Right lung (tissue), 5 donors: ENCODE measurements around the gene PYGO2. TPM values are rescaled to one million over a fixed set of nuclear protein-coding genes. Genes with fewer than 3 reads are reported as not detected.
A peak's percentile ranks its signal among the peaks of the same experiment; 100 is the strongest.

ENCODE experiments used
- DNase-seq, 2 donors: peaks; one replicate each; pipeline ENCODE4 v3.0.0-alpha.2; 2013
- polyA plus RNA-seq, 5 donors: library from polyadenylated mRNA; unstranded; fragments of 120-200 nt; gene quantifications; one replicate each; pipeline versions ENCODE4 v1.2.1 to v1.2.3, GENCODE V29; 2013; ENCODE audit warnings: inconsistent platforms in 1 of 5, low replicate concordance in 1 of 5; ENCODE audit not compliant: insufficient read length in 5 of 5, insufficient read depth in 1 of 5

The PYGO2 gene
- polyA plus RNA-seq, 5 donors, result 32.9 to 42.8 (median 40.9) TPM

DNA sequence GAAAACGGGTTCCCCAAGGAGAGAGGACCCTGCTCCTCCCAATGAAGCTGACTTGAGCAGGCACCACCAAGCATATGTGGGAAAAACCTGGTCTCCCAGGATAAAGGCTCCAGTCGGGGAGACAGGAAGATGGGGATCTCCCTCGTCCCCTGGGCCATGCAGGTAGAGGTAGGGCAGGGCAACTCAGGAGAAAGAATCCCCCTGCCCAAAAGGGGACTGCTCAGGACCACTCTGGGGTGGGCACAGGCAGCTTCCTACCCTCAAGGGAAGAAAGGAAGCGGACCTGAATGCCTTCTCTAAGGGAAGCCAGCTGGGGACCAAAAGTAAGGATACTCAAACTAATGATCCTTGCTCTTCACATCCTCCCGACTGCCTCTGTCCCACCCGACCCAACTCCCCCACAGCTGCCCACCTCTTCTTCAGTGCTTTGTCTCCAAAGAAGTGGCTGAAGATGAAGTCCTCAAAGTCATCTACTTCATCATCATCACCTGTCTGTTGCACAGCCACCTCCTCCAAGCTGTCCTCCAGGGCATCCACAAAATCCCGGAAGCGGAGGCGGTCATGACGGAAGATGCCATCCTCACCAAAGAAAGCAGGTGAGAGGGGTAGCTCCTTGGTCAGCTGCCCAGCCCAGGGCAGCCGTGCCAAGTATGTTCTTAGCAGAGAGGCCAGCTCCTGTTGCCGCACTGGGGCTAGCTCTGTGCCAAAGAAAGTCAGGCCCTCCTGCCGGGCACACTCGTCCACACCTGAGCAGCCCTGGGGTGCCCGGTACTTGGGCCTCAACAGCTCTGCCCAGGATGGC, 16.2 kb downstream of the PYGO2 start:
- no peak for DNase-seq

- no peak for DNase-seq
Measured at GRCh38 chr1:154944401-154945159, 17.0 kb downstream of the PYGO2 start.

DNA sequence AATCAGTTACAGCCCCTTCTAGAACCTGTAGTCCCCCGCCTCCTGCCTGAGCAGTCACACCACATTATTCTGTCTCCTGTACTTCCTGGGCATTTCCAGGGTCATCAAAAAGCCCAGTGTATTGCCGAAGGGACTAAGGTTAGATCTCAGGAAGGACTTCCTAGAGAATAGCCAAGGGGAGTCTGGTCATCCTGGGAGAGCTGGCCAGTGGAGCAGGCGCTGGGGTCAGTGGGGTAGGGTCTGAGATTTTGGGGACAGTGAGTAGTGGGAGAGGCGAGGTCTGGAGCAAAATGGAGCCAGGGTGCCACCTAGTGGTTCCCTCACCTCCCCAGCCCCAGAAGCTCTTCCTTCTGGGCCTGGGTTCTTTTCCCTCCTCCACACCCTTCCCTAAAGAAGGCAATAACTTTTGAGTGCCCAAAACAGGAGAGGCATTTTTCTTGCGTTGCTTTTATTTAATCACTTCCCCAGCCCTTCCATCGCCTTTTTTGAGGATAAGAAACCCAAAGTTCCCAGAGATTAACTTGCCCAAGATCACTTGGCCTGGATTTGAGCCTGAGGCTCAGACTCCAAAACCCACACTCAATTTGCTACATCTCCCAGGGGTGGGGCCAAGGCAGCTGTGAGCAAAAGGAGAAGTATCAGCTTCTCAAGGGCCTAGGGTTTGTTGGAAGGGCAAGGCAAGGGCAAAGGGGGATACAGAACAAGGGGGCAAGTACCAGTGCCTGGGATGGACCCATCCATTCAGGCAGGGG, 17.8 kb downstream of the PYGO2 start:
- no peak for DNase-seq

- no peak for DNase-seq
Measured at GRCh38 chr1:154941333-154942013, 20.1 kb downstream of the PYGO2 start.

DNA sequence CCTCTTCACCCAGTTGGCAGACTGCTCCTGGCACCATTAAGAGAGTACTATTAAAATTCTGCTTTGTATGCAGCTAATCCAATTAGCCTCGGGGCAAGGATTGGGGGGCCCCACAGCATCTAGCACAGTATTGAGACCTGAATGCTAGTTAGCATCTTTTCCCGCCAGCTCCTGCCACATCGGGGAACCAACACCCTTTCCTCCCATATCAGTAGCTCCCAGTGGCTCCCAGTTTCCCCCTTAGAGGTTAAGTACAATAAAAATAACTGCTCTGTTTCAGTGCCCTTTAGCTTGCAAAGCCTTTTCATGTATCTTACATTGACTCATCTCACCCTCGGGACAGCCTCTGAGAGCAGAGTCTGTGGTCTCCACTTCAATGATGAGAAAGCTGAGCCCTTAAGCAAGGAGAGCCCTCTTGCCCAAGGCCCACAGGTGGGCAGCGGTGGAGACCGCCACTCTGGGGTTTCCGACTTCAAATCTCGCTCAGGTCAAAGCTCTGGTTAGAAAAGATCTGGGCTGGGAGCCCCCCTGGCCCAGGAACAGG, 20.9 kb downstream of the PYGO2 start:
- no peak for DNase-seq

DNA sequence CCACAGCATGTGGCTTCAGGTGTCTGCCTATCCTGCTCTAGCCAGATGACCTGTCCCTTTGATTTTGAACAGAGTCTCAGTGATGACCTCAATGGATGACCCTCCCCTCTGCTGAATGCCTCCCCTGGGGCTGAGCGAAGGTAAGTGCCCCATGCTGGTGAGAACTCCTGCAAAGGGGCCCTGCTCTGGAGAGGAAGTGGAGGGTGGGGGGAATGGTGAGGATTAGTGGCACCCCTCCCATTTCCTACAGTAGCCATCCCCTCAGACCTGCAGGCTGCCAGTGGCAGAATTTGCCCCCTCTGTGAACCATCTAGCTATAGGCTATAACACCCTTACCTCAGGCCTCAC, 21.4 kb downstream of the PYGO2 start:
- no peak for DNase-seq

- DNase-seq, result no peak
Measured at GRCh38 chr1:154938604-154939399, 22.8 kb downstream of the PYGO2 start.

- no peak for DNase-seq
Measured at GRCh38 chr1:154937988-154938386, 23.6 kb downstream of the PYGO2 start.

- peak; percentile 97 to 98 for DNase-seq
Measured at GRCh38 chr1:154937085-154937987, 24.2 kb downstream of the PYGO2 start.

GRCh38 chr1:154936555-154937084, 25.0 kb downstream of the PYGO2 start, which contains the start of gene PMVK:
Gene PMVK, minus strand, starts transcription at chr1:154936719. Its CDS starts 34 bp downstream, at chr1:154936685.
- peak; percentile 97 to 98 for DNase-seq

DNA sequence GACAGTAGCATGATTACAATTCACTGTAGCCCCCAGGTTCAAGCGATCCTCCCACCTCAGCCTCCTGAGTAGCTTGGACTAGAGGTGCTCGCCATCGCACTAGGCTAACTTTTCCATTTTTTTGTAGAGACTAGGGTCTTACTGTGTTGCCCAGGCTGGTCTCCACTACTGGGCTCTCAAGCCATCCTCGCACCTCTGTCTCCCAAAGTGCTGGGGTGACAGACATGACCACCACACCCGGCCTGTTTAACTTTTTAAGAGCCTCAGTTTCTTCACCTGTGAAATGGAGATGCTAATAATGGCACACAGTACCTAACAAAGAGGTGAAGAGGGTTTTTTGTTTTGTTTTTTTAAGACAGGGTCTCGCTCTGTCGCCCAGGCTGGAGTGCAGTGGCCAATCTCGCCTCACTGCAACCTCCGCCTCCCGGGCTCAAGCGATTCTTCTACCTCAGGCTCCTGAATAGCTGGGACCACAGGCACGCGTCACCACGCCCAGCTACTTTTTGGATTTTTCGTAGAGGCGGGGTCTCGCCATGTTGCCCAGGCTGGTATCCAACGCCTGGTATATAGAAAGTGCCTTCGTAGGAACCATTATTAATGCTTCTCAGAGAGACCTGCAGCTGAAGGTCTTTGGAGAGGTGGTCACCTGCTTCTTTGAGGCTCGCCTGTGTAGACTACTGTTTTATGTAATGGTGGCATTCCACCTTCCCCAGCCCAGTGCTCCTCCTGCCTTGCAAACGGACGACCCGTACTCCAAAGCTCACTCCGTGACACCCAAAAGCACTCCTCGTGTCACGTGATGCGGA, 25.6 kb downstream of the PYGO2 start:
- no peak for DNase-seq

GRCh38 chr1:154934358-154934948, 27.1 kb downstream of the PYGO2 start:
- DNase-seq, result no peak

DNA sequence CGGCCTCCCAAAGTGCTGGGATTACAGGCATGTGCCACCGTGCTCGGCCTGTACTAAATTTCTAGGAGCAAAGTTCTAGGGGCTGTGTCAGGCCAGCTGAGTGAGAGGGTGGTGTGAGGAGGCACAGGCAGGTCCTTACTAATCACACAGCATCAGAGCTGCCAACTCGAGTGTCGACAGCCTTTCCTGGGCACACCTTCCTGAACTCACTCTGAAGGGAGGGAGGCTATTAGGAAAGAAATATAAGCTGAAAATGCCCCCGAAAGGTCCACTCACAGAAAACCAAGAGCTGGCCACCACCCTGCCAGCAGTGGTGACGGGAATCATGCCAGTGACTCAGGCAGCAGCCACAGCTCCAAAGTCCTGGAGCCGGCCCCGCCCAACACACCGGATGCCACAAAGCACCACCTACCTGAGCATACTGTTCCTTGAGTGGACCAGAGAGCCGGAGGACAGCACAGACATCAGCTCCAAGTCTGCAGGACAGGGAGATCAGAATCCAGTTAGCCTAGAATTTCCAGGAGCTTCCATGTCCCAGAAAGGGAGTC, 29.6 kb downstream of the PYGO2 start:
- DNase-seq, result no peak

- no peak for DNase-seq
Measured at GRCh38 chr1:154926201-154926600, 35.4 kb downstream of the PYGO2 start.

GRCh38 chr1:154925335-154926170, 36.0 kb downstream of the PYGO2 start:
- no peak for DNase-seq

GRCh38 chr1:154923695-154924094, 37.9 kb downstream of the PYGO2 start:
- DNase-seq, result no peak

DNA sequence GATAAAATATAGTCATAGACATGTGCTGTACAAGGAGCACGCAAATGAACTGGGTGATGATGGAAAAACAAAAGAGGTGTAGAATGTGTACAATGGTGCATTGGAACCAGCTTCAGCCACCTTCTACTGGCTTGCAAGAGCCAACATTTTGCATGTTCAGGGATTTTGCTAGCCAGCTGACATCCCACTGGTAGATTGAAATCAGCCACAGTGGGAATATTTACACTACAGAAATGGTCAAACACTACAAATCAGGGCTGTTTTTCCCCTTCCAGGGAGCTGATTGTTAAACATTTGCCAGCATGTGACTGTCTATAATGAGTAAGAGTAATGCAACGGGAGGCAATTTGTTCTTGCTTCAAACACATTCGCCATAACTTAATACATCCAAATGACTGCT, 48.3 kb downstream of the PYGO2 start:
- DNase-seq, result no peak
